ENCODE measurements around the gene ZNF230.
A peak's percentile ranks its signal among the peaks of the same experiment; 100 is the strongest.

The ZNF230 gene

DNA sequence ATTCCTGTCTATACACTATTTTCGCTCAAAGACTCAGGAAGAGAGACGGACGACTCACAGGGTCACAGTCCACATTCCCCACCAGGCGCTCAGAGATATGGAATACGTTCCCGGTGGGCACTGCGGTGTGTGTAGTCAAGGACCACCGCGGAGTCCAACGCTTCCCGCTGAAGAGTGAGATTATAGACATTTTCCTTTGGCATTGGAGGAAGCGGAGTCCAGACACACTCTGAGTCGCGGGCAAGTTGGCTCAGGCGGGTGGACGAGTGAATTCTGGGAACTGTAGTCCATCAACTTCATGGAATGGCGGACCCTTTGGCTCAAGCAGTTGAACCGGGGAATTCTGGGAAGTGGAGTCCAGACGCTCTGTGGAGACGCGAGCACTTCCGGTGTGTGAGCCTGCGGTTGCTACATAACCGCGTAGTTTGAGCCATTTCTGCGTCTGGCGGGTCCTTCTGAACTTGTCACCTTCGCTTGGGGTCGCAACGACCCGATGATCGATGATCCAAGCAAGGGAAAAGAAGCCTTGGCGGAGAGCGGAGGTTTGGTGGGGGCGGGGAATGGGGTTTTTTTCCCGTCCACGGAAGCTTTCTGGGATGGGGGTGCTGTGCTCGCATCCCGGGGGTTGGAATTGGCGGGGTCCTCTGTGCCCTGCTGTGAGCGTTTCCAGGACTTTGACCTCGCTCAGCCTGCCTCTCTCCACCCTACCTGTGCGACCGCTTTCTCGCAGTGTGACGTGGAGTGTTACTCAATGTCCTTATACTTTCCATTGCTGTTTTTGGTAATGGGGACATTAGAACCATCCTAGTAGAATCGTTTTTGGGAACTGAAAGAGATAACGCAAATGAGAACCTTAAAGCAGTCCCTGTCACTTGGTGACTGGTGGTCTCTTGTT, at the start of gene ZNF230:
Gene ZNF230, plus strand, starts transcription at position 392 of the 895 bp plus-strand sequence. CDS start 4,122 bp downstream, outside the sequence.
- H3K9ac ChIP-seq: no peak within 1 kb of the TSS
- no peaks in the 10 kb centered on the region for H4K20me1 ChIP-seq (ENCODE audit: insufficient read depth)
- H3K27me3 ChIP-seq (ENCODE audit: insufficient read depth, low read depth): no peaks in the 10 kb centered on the region
- no peak within 1 kb of the TSS for H3K4me3 ChIP-seq (IDR thresholded peaks at IDR 0.05; ENCODE audit: insufficient read depth, low read depth, low read length)
- H3K27ac ChIP-seq: no peak within 1 kb of the TSS
- H3K4me1 ChIP-seq (ENCODE audit: low read depth, poor library complexity, severe bottlenecking): no peaks in the 10 kb centered on the region
- TF ChIP-seq, protein P1, sequence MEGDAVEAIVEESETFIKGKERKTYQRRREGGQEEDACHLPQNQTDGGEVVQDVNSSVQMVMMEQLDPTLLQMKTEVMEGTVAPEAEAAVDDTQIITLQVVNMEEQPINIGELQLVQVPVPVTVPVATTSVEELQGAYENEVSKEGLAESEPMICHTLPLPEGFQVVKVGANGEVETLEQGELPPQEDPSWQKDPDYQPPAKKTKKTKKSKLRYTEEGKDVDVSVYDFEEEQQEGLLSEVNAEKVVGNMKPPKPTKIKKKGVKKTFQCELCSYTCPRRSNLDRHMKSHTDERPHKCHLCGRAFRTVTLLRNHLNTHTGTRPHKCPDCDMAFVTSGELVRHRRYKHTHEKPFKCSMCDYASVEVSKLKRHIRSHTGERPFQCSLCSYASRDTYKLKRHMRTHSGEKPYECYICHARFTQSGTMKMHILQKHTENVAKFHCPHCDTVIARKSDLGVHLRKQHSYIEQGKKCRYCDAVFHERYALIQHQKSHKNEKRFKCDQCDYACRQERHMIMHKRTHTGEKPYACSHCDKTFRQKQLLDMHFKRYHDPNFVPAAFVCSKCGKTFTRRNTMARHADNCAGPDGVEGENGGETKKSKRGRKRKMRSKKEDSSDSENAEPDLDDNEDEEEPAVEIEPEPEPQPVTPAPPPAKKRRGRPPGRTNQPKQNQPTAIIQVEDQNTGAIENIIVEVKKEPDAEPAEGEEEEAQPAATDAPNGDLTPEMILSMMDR (conservative IDR thresholded peaks at IDR 0.05; ENCODE audit: low read depth, low read length): no peak
- H3K79me2 ChIP-seq (ENCODE audit: insufficient read depth, low read depth): no peaks in the 10 kb centered on the region
- peak within 1 kb of the TSS; percentile 96 for H2AFZ ChIP-seq (ENCODE audit: low read depth)
- peak within 1 kb of the TSS; percentile 64 for H3K4me2 ChIP-seq
- H3K36me3 ChIP-seq (ENCODE audit: insufficient read depth): no peaks in the 10 kb centered on the region

DNA sequence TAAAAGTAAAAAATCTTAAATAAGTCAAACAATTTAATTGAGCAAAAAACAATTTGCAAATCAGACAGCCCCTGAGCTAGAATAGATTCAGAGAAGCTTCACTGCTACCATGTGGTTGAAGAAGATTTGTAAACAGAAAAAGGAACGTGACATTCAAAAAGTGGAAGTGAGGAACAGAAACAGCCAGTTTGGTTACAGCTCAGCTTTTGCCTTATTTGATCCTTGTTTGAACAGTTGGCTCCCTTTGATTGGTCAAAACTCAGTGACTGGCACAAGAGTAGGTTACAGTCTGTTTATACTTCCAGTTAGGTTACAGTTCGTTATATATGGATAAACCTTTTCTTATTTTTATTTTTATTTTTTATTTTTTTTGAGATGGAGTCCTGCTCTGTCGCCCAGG, 45.9 kb upstream of the ZNF230 start:
- no peak overlapping the region for H3K4me3 ChIP-seq (IDR thresholded peaks at IDR 0.05; ENCODE audit: insufficient read depth, low read depth, low read length)
- TF ChIP-seq, protein P1 (conservative IDR thresholded peaks at IDR 0.05; ENCODE audit: low read depth, low read length): no peak
- H3K36me3 ChIP-seq (ENCODE audit: insufficient read depth): no peaks in the 10 kb centered on the region
- no peaks in the 10 kb centered on the region for H3K4me1 ChIP-seq (ENCODE audit: low read depth, poor library complexity, severe bottlenecking)
- H2AFZ ChIP-seq (ENCODE audit: low read depth): no peak overlapping the region
- H3K4me2 ChIP-seq: no peak overlapping the region
- H3K27ac ChIP-seq: no peak overlapping the region
- H3K27me3 ChIP-seq (ENCODE audit: insufficient read depth, low read depth): no peaks in the 10 kb centered on the region
- no peaks in the 10 kb centered on the region for H3K79me2 ChIP-seq (ENCODE audit: insufficient read depth, low read depth)
- no peaks in the 10 kb centered on the region for H4K20me1 ChIP-seq (ENCODE audit: insufficient read depth)
- H3K9ac ChIP-seq: no peak overlapping the region

DNA sequence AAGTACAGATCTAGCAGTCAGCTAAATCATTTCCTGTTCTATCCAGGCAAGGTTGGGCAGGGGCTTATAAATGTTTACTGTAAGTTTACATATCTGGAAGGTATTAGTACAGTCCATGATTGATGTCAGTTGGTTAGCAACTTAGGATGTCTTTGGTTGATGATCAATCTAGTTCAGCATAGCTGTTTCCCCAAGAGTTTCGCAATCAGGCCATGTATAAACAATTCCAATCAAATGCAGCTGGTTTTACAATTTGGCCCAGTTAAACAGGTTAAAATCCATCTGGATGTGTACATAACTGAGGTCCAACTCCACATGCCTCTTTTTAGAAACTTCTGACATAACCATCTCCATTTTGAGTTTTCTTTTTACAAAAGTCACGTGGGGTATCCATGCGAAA, 44.9 kb upstream of the ZNF230 start:
- Histone ChIP-seq H3K79me2 (ENCODE audit: insufficient read depth, low read depth) (no peaks in the 10 kb centered on the region), H3K4me2 (no peak overlapping the region), H3K4me3 (IDR thresholded peaks at IDR 0.05; ENCODE audit: insufficient read depth, low read depth, low read length) (no peak overlapping the region), H4K20me1 (ENCODE audit: insufficient read depth) (no peaks in the 10 kb centered on the region), H2AFZ (ENCODE audit: low read depth) (no peak overlapping the region), H3K4me1 (ENCODE audit: low read depth, poor library complexity, severe bottlenecking) (no peaks in the 10 kb centered on the region), H3K27me3 (ENCODE audit: insufficient read depth, low read depth) (no peaks in the 10 kb centered on the region), H3K36me3 (ENCODE audit: insufficient read depth) (no peaks in the 10 kb centered on the region), H3K27ac (no peak overlapping the region), H3K9ac (no peak overlapping the region)
- TF ChIP-seq, protein P1 (conservative IDR thresholded peaks at IDR 0.05; ENCODE audit: low read depth, low read length): no peak

DNA sequence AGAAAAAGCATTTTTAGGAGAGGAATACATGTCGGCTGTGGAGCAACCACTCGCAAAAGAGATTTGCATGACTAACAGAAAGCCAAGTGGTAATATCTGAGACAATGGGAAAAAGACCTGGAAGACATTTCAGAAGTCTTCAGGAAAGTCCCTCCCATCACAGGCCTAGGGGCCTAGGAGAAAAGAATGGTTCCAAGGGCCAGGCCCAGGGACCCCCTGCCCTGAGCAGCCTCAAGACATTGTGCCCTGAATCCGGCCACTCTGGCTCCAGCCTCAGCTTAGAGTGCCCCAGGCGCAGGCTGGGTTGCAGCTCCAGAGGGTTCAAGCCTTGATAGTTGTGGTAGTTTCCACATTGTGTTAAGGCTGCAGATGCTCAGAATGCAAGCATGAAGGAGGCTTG, 42.3 kb upstream of the ZNF230 start:
- no peaks in the 10 kb centered on the region for H3K4me1 ChIP-seq (ENCODE audit: low read depth, poor library complexity, severe bottlenecking)
- no peak overlapping the region for H3K27ac ChIP-seq
- H3K4me3 ChIP-seq (IDR thresholded peaks at IDR 0.05; ENCODE audit: insufficient read depth, low read depth, low read length): no peak overlapping the region
- no peaks in the 10 kb centered on the region for H4K20me1 ChIP-seq (ENCODE audit: insufficient read depth)
- no peak overlapping the region for H3K9ac ChIP-seq
- no peaks in the 10 kb centered on the region for H3K27me3 ChIP-seq (ENCODE audit: insufficient read depth, low read depth)
- H3K79me2 ChIP-seq (ENCODE audit: insufficient read depth, low read depth): no peaks in the 10 kb centered on the region
- no peak overlapping the region for H3K4me2 ChIP-seq
- H2AFZ ChIP-seq (ENCODE audit: low read depth): no peak overlapping the region
- TF ChIP-seq, protein P1 (conservative IDR thresholded peaks at IDR 0.05; ENCODE audit: low read depth, low read length): no peak
- H3K36me3 ChIP-seq (ENCODE audit: insufficient read depth): no peaks in the 10 kb centered on the region
